ENCODE results near the gene TBC1D2B.

TBC1D2B gene

DNA sequence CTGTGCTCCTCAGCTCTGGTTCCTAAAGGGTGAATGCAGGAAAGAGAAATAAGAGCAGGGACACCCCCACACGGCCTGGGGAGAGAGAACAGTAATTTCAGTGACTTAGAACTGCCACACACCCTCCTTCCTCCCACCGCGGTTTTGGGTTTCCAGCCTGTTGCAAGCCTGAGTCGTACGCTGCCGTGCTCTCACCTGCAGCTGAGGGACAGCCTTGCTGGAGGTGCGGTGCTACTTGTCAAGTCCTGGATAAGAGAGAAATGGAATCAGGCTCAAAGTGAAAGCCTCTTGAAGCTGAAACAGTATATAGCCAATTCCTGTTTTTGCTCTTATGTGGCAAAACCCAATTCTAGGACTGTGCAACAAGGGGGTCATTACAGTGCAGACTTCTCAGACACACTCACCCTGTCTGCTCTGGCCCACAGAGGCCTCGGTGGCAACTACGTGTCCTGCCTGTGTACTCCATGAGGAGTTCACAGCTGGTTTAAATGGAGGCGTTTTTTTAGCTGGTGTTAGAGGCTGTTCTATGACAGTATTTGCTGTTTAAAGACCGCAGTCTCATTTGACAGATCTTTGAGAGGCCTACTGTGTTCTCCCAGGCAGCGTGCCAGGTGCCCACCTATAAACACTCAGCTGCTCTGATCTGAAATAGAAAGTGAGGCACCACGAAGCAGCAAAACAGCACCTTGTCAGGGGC, 42.9 kb downstream of the TBC1D2B start:
- TF ChIP-seq, protein P1, sequence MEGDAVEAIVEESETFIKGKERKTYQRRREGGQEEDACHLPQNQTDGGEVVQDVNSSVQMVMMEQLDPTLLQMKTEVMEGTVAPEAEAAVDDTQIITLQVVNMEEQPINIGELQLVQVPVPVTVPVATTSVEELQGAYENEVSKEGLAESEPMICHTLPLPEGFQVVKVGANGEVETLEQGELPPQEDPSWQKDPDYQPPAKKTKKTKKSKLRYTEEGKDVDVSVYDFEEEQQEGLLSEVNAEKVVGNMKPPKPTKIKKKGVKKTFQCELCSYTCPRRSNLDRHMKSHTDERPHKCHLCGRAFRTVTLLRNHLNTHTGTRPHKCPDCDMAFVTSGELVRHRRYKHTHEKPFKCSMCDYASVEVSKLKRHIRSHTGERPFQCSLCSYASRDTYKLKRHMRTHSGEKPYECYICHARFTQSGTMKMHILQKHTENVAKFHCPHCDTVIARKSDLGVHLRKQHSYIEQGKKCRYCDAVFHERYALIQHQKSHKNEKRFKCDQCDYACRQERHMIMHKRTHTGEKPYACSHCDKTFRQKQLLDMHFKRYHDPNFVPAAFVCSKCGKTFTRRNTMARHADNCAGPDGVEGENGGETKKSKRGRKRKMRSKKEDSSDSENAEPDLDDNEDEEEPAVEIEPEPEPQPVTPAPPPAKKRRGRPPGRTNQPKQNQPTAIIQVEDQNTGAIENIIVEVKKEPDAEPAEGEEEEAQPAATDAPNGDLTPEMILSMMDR (IDR thresholded peaks at IDR 0.05; ENCODE audit: insufficient read depth, low read length, missing control alignments) = no peak
- H3K4me3 ChIP-seq (ENCODE audit: low read depth, low read length) = no peak overlapping the region
- ChIA-PET CTCF (interaction anchor here (0.8 to 3.3 kb wide), 10 partner anchors 15 to 76 kb away, joined by 3 to 19 read pairs (median 4); no protein-coding TSS in a partner anchor), POLR2A (no interaction called here)
- DNase-seq (ENCODE audit: low read depth, low spot score) = no peak

DNA sequence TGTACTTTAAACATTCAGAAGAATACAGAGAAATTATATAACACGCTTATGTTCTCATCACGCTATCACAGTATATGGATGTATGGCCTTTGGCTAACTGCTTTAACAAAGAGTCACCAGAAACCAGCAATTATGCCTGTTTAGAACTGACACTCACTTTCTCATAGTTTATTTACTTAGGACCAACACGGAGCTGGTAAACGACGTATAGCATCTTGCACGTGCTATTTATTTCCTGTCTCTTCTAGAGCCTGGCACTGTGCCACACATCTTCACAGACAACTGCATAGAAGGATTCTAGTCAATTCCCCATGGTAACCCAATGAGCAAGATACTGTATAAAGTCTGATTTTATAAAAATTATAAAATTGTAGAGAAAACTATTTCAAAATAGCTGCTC, 43.6 kb downstream of the TBC1D2B start:
- POLR2A ChIA-PET = no interaction called here
- CTCF ChIA-PET = interaction anchor here (1.1 to 2.5 kb wide), 3 partner anchors 67 to 77 kb away, joined by 3 to 9 read pairs (median 8); no protein-coding TSS in a partner anchor
- TF ChIP-seq, protein P1 (IDR thresholded peaks at IDR 0.05; ENCODE audit: insufficient read depth, low read length, missing control alignments) = no peak
- H3K4me3 ChIP-seq (ENCODE audit: low read depth, low read length) = no peak overlapping the region
- DNase-seq (ENCODE audit: low read depth, low spot score) = no peak

DNA sequence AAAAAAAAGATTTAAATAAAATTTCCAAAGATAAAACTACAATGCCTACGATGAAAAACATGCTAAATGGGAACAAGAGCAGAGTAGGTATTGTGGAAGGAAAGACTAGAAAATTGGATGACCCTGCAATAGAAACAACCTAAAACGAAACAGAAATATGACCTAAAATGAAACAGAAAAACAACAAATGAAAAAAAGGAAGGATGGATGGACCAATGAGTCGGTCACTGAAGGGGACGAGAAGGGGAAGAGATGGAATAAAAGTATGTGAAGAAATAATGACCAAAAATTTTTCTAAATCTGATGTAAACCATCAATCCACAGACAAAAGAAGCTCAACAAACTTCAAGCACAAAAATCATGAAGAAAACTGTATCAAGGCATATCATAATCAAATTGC, 44.8 kb downstream of the TBC1D2B start:
- CTCF ChIA-PET = interaction anchor here (1.0 to 2.5 kb wide), 6 partner anchors 15 to 80 kb away, joined by 3 to 9 read pairs (median 3); no protein-coding TSS in a partner anchor
- POLR2A ChIA-PET = no interaction called here
- no peak for DNase-seq (ENCODE audit: low read depth, low spot score)
- no peak overlapping the region for H3K4me3 ChIP-seq (ENCODE audit: low read depth, low read length)
- TF ChIP-seq, protein P1 (IDR thresholded peaks at IDR 0.05; ENCODE audit: insufficient read depth, low read length, missing control alignments) = no peak

DNA sequence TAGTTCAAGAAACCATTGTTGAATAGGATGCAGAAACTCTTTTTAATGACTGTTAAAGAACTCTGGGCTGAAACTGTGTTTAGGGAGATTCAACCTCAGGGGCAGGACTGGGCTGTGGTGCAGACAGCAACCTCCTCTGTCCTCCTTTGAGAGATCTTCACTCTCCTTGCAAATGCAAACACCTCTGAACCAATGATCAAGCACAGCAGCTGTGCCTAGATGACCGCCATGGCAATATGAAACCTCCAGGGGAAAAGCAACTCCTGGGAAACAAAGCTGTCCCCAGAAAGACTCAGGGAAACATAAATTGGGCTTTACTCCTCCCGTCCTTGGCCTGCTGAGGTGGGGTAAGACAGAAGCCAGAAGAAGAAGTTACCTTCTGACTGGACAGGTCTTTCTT, 52.6 kb downstream of the TBC1D2B start:
- TF ChIP-seq, protein P1 (IDR thresholded peaks at IDR 0.05; ENCODE audit: insufficient read depth, low read length, missing control alignments) = no peak
- no peak for DNase-seq (ENCODE audit: low read depth, low spot score)
- H3K4me3 ChIP-seq (ENCODE audit: low read depth, low read length) = no peak overlapping the region
- ChIA-PET POLR2A (no interaction called here), CTCF (interaction anchor here (1.8 kb wide), 1 partner anchor 83 kb away, joined by 7 read pairs; no protein-coding TSS in a partner anchor)

DNA sequence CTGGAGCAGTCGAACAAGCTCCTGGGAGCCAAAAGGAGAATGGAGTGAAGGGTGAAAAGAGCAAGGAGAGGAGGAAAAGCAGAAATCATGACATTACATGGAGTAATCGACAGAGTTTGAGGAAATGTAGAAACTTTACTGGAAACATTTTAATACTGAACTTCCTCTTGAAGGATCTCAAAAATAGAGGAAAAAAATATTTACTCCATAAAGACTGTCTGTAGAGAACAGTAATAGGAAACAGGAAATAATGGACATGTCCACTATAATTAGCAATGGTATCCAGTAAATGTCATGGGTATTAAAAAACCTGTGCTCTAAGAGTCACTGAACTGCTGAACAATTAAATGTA, 53.0 kb downstream of the TBC1D2B start:
- ChIA-PET CTCF (interaction anchor here (0.9 to 1.8 kb wide), 3 partner anchors 24 to 84 kb away, joined by 3 to 7 read pairs (median 5); no protein-coding TSS in a partner anchor), POLR2A (no interaction called here)
- TF ChIP-seq, protein P1 (IDR thresholded peaks at IDR 0.05; ENCODE audit: insufficient read depth, low read length, missing control alignments) = no peak
- DNase-seq (ENCODE audit: low read depth, low spot score) = no peak
- H3K4me3 ChIP-seq (ENCODE audit: low read depth, low read length) = no peak overlapping the region

DNA sequence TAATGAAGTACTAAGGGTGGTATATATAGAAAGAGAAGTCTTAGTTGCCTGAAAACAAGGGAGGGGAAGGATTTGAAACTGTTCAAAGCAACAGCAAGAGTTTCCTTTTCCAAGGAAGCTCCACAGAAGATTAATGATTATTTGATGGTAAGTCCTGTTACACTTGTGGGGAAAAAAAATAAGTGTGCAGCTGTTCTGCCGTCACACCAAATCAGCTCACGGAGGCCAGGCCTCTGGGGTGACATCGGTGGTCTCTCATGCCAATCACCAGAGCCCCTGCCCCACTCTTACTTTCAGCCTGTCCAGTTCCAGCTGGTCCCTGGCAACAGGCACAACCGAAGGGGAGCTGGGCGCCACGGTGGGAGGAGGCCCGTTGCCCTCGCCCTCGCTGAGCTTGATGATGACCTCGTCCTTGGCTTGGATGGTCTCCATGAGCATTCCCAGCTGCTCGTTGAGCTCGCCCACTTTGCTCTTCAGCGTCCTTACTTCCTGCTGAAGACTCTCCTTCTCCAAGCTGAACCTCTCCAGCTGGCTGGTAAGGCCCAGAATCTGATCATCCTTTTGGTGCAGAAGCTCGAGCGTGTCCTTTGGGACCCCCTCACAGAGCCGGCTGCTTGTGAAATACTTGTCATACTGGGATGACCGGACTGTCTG, 53.5 kb downstream of the TBC1D2B start:
- POLR2A ChIA-PET = no interaction called here
- no peak overlapping the region for H3K4me3 ChIP-seq (ENCODE audit: low read depth, low read length)
- no peak for DNase-seq (ENCODE audit: low read depth, low spot score)
- TF ChIP-seq, protein P1 (IDR thresholded peaks at IDR 0.05; ENCODE audit: insufficient read depth, low read length, missing control alignments) = no peak
- CTCF ChIA-PET = interaction anchor here (0.9 to 1.8 kb wide), 3 partner anchors 24 to 84 kb away, joined by 3 to 7 read pairs (median 5); no protein-coding TSS in a partner anchor

Measured in AG04449 (cell line).